Body of pancreas (tissue), 4 donors: ENCODE results near the gene DOCK9.

Experiments used
- CTCF ChIP-seq, 7 experiments: fragments of 450-650 bp in 4 of 7; fragments of 200-600 bp in 3 of 7; sonication (generic) in 3 of 7; IDR thresholded peaks; one replicate each; pipeline ENCODE4 v1.5.1; 2016 to 2019; ENCODE audit warnings: antibody characterized with exemption in 7 of 7
- POLR2A ChIP-seq, 3 donors: fragments of 450-650 bp; IDR thresholded peaks; one replicate each; pipeline ENCODE4 v1.6.1; 2016; ENCODE audit warnings: antibody characterized with exemption in 3 of 3, mild to moderate bottlenecking in 2 of 3

GRCh38 chr13:98978280-98978679 is 416 bp upstream of the DOCK9 start:
- TF ChIP-seq CTCF (IDR thresholded peaks at IDR 0.05) (no peak), POLR2A (IDR thresholded peaks at IDR 0.05) (no peak)
